Measurements from ENCODE around the gene STPG4.

Gene STPG4

GRCh38 chr2:47069628-47070154 lies 85.4 kb downstream of the STPG4 start:
- peaks cover 0 to 22% (median 13%) of the 10 kb centered on the region in 5 donors for H3K36me3 ChIP-seq (ENCODE audit: control insufficient read depth in 5 of 5, insufficient read depth in 5 of 5, low read length in 5 of 5)
- H3K4me1 ChIP-seq (ENCODE audit: control insufficient read depth in 5 of 5, insufficient read depth in 5 of 5, low read length in 5 of 5), result peaks cover 37 to 89% (median 86%) of the 10 kb centered on the region in 5 donors
- no peaks in the 10 kb centered on the region for H3K9me3 ChIP-seq (ENCODE audit: control insufficient read depth in 5 of 5, low read length in 5 of 5)
- H3K27me3 ChIP-seq (ENCODE audit: control insufficient read depth in 5 of 5, insufficient read depth in 4 of 5, low read length in 5 of 5), result no peaks in the 10 kb centered on the region
- H3K9ac ChIP-seq (ENCODE audit: low read length in 5 of 5), result peak overlapping the region in 4 of 5 donors; percentile 40 to 56 (median 51)
- H3K27ac ChIP-seq (ENCODE audit: low read depth, low read length), result peak overlapping the region; percentile 95
- peak overlapping the region in 4 of 5 donors; percentile 8 to 19 (median 12) for H3K4me3 ChIP-seq (ENCODE audit: low read depth in 1 of 5, low read length in 5 of 5)

- Histone ChIP-seq H3K27me3 (ENCODE audit: control insufficient read depth in 5 of 5, insufficient read depth in 4 of 5, low read length in 5 of 5) (no peaks in the 10 kb centered on the region), H3K9me3 (ENCODE audit: control insufficient read depth in 5 of 5, low read length in 5 of 5) (no peaks in the 10 kb centered on the region), H3K4me3 (ENCODE audit: low read depth in 1 of 5, low read length in 5 of 5) (peak overlapping the region in 4 of 5 donors; percentile 8 to 19 (median 12)), H3K36me3 (ENCODE audit: control insufficient read depth in 5 of 5, insufficient read depth in 5 of 5, low read length in 5 of 5) (peaks cover 0 to 16% (median 13%) of the 10 kb centered on the region in 5 donors), H3K9ac (ENCODE audit: low read length in 5 of 5) (peak overlapping the region in 4 of 5 donors; percentile 38 to 53 (median 44)), H3K4me1 (ENCODE audit: control insufficient read depth in 5 of 5, insufficient read depth in 5 of 5, low read length in 5 of 5) (peaks cover 37 to 88% (median 86%) of the 10 kb centered on the region in 5 donors), H3K27ac (ENCODE audit: low read depth, low read length) (peak overlapping the region; percentile 95)
Observed at GRCh38 chr2:47068981-47069627, 86.0 kb downstream of the STPG4 start.

- Histone ChIP-seq H3K27me3 (ENCODE audit: control insufficient read depth in 5 of 5, insufficient read depth in 4 of 5, low read length in 5 of 5) (no peaks in the 10 kb centered on the region), H3K36me3 (ENCODE audit: control insufficient read depth in 5 of 5, insufficient read depth in 5 of 5, low read length in 5 of 5) (peaks cover 0 to 13% (median 8%) of the 10 kb centered on the region in 5 donors), H3K27ac (ENCODE audit: low read depth, low read length) (peak overlapping the region; percentile 95), H3K9ac (ENCODE audit: low read length in 5 of 5) (peak overlapping the region in 2 of 5 donors; percentile 28 to 29), H3K9me3 (ENCODE audit: control insufficient read depth in 5 of 5, low read length in 5 of 5) (no peaks in the 10 kb centered on the region), H3K4me1 (ENCODE audit: control insufficient read depth in 5 of 5, insufficient read depth in 5 of 5, low read length in 5 of 5) (peaks cover 32 to 88% (median 85%) of the 10 kb centered on the region in 5 donors), H3K4me3 (ENCODE audit: low read depth in 1 of 5, low read length in 5 of 5) (no peak overlapping the region)
Observed at GRCh38 chr2:47067788-47068407, 87.2 kb downstream of the STPG4 start.

GRCh38 chr2:47065771-47066380 lies 89.2 kb downstream of the STPG4 start:
- Histone ChIP-seq H3K27me3 (ENCODE audit: control insufficient read depth in 5 of 5, insufficient read depth in 4 of 5, low read length in 5 of 5) (no peaks in the 10 kb centered on the region), H3K9ac (ENCODE audit: low read length in 5 of 5) (no peak overlapping the region), H3K27ac (ENCODE audit: low read depth, low read length) (peak overlapping the region; percentile 3), H3K36me3 (ENCODE audit: control insufficient read depth in 5 of 5, insufficient read depth in 5 of 5, low read length in 5 of 5) (peaks cover 0 to 28% (median 14%) of the 10 kb centered on the region in 5 donors), H3K4me1 (ENCODE audit: control insufficient read depth in 5 of 5, insufficient read depth in 5 of 5, low read length in 5 of 5) (peaks cover 29 to 82% (median 78%) of the 10 kb centered on the region in 5 donors), H3K9me3 (ENCODE audit: control insufficient read depth in 5 of 5, low read length in 5 of 5) (no peaks in the 10 kb centered on the region), H3K4me3 (ENCODE audit: low read depth in 1 of 5, low read length in 5 of 5) (no peak overlapping the region)

- Histone ChIP-seq H3K27ac (ENCODE audit: low read depth, low read length) (peak overlapping the region; percentile 3), H3K9ac (ENCODE audit: low read length in 5 of 5) (no peak overlapping the region), H3K9me3 (ENCODE audit: control insufficient read depth in 5 of 5, low read length in 5 of 5) (no peaks in the 10 kb centered on the region), H3K36me3 (ENCODE audit: control insufficient read depth in 5 of 5, insufficient read depth in 5 of 5, low read length in 5 of 5) (peaks cover 0 to 33% (median 20%) of the 10 kb centered on the region in 5 donors), H3K27me3 (ENCODE audit: control insufficient read depth in 5 of 5, insufficient read depth in 4 of 5, low read length in 5 of 5) (no peaks in the 10 kb centered on the region), H3K4me3 (ENCODE audit: low read depth in 1 of 5, low read length in 5 of 5) (no peak overlapping the region), H3K4me1 (ENCODE audit: control insufficient read depth in 5 of 5, insufficient read depth in 5 of 5, low read length in 5 of 5) (peaks cover 24 to 78% (median 77%) of the 10 kb centered on the region in 5 donors)
Observed at GRCh38 chr2:47065343-47065742, 89.8 kb downstream of the STPG4 start.

- H3K4me3 ChIP-seq (ENCODE audit: low read depth in 1 of 5, low read length in 5 of 5), result no peak overlapping the region
- H3K36me3 ChIP-seq (ENCODE audit: control insufficient read depth in 5 of 5, insufficient read depth in 5 of 5, low read length in 5 of 5), result peaks cover 0 to 33% (median 20%) of the 10 kb centered on the region in 5 donors
- H3K9me3 ChIP-seq (ENCODE audit: control insufficient read depth in 5 of 5, low read length in 5 of 5), result no peaks in the 10 kb centered on the region
- H3K27ac ChIP-seq (ENCODE audit: low read depth, low read length), result no peak overlapping the region
- H3K9ac ChIP-seq (ENCODE audit: low read length in 5 of 5), result no peak overlapping the region
- peaks cover 14 to 71% (median 71%) of the 10 kb centered on the region in 5 donors for H3K4me1 ChIP-seq (ENCODE audit: control insufficient read depth in 5 of 5, insufficient read depth in 5 of 5, low read length in 5 of 5)
- no peaks in the 10 kb centered on the region for H3K27me3 ChIP-seq (ENCODE audit: control insufficient read depth in 5 of 5, insufficient read depth in 4 of 5, low read length in 5 of 5)
Observed at GRCh38 chr2:47064106-47064505, 91.0 kb downstream of the STPG4 start.

GRCh38 chr2:47063538-47063930 lies 91.6 kb downstream of the STPG4 start:
- Histone ChIP-seq H3K4me3 (ENCODE audit: low read depth in 1 of 5, low read length in 5 of 5) (no peak overlapping the region), H3K36me3 (ENCODE audit: control insufficient read depth in 5 of 5, insufficient read depth in 5 of 5, low read length in 5 of 5) (peaks cover 0 to 33% (median 20%) of the 10 kb centered on the region in 5 donors), H3K27ac (ENCODE audit: low read depth, low read length) (no peak overlapping the region), H3K9ac (ENCODE audit: low read length in 5 of 5) (no peak overlapping the region), H3K27me3 (ENCODE audit: control insufficient read depth in 5 of 5, insufficient read depth in 4 of 5, low read length in 5 of 5) (no peaks in the 10 kb centered on the region), H3K4me1 (ENCODE audit: control insufficient read depth in 5 of 5, insufficient read depth in 5 of 5, low read length in 5 of 5) (peaks cover 14 to 71% (median 69%) of the 10 kb centered on the region in 5 donors), H3K9me3 (ENCODE audit: control insufficient read depth in 5 of 5, low read length in 5 of 5) (no peaks in the 10 kb centered on the region)

GRCh38 chr2:47062681-47063537 lies 92.2 kb downstream of the STPG4 start:
- no peaks in the 10 kb centered on the region for H3K9me3 ChIP-seq (ENCODE audit: control insufficient read depth in 5 of 5, low read length in 5 of 5)

GRCh38 chr2:47061944-47062678 lies 93.0 kb downstream of the STPG4 start:
- Histone ChIP-seq H3K4me3 (ENCODE audit: low read depth in 1 of 5, low read length in 5 of 5) (no peak overlapping the region), H3K9me3 (ENCODE audit: control insufficient read depth in 5 of 5, low read length in 5 of 5) (no peaks in the 10 kb centered on the region), H3K9ac (ENCODE audit: low read length in 5 of 5) (no peak overlapping the region), H3K27me3 (ENCODE audit: control insufficient read depth in 5 of 5, insufficient read depth in 4 of 5, low read length in 5 of 5) (no peaks in the 10 kb centered on the region), H3K4me1 (ENCODE audit: control insufficient read depth in 5 of 5, insufficient read depth in 5 of 5, low read length in 5 of 5) (peaks cover 19 to 74% (median 72%) of the 10 kb centered on the region in 5 donors), H3K27ac (ENCODE audit: low read depth, low read length) (no peak overlapping the region), H3K36me3 (ENCODE audit: control insufficient read depth in 5 of 5, insufficient read depth in 5 of 5, low read length in 5 of 5) (peaks cover 0 to 33% (median 20%) of the 10 kb centered on the region in 5 donors)

More at GRCh38 chr2:47062681-47063537, 92.2 kb downstream of the STPG4 start:
- H3K27me3 ChIP-seq (ENCODE audit: control insufficient read depth in 5 of 5, insufficient read depth in 4 of 5, low read length in 5 of 5), result no peaks in the 10 kb centered on the region
- no peak overlapping the region for H3K27ac ChIP-seq (ENCODE audit: low read depth, low read length)
- peaks cover 14 to 71% (median 69%) of the 10 kb centered on the region in 5 donors for H3K4me1 ChIP-seq (ENCODE audit: control insufficient read depth in 5 of 5, insufficient read depth in 5 of 5, low read length in 5 of 5)
- peak overlapping the region in 1 of 5 donors; percentile 19 for H3K9ac ChIP-seq (ENCODE audit: low read length in 5 of 5)
- no peak overlapping the region for H3K4me3 ChIP-seq (ENCODE audit: low read depth in 1 of 5, low read length in 5 of 5)
- H3K36me3 ChIP-seq (ENCODE audit: control insufficient read depth in 5 of 5, insufficient read depth in 5 of 5, low read length in 5 of 5), result peaks cover 0 to 33% (median 20%) of the 10 kb centered on the region in 5 donors

All from subcutaneous abdominal adipose tissue (tissue), 5 donors.